ENCODE results near the gene PAX8. TPM values are rescaled to one million over a fixed set of nuclear protein-coding genes. Genes with fewer than 3 reads are reported as not detected.

PAX8 gene
- total RNA-seq, 2 donors from 2014 or later: 1.1 to 1.9 TPM

- no peaks in the 10 kb centered on the region for H3K36me3 ChIP-seq
- no peaks in the 10 kb centered on the region for H3K27me3 ChIP-seq
- H3K4me3 ChIP-seq: no peak overlapping the region
- H3K9me3 ChIP-seq: no peaks in the 10 kb centered on the region
- intact Hi-C loops (cut with DNase I): no loop called here
- no peak overlapping the region for H3K27ac ChIP-seq
- DNase-seq: no peak
- H3K4me1 ChIP-seq: no peaks in the 10 kb centered on the region
- no peak for TF ChIP-seq CTCF (IDR thresholded peaks at IDR 0.05)
- no peak overlapping the region for H3K9ac ChIP-seq (ENCODE audit: low read depth in 2 of 2, low read length in 2 of 2)
Measured at GRCh38 chr2:113229795-113230194, 48.9 kb downstream of the PAX8 start.

- H3K9me3 ChIP-seq: no peaks in the 10 kb centered on the region
- no peak overlapping the region for H3K27ac ChIP-seq
- no peaks in the 10 kb centered on the region for H3K27me3 ChIP-seq
- no peak overlapping the region for H3K4me3 ChIP-seq
- no peak for TF ChIP-seq CTCF (IDR thresholded peaks at IDR 0.05)
- no peaks in the 10 kb centered on the region for H3K36me3 ChIP-seq
- no peaks in the 10 kb centered on the region for H3K4me1 ChIP-seq
- intact Hi-C loops (cut with DNase I): no loop called here
- no peak for DNase-seq
- H3K9ac ChIP-seq (ENCODE audit: low read depth in 2 of 2, low read length in 2 of 2): no peak overlapping the region
Measured at GRCh38 chr2:113228991-113229716, 49.6 kb downstream of the PAX8 start.

GRCh38 chr2:113228351-113228750, 50.4 kb downstream of the PAX8 start:
- Histone ChIP-seq H3K27ac (no peak overlapping the region), H3K4me3 (no peak overlapping the region), H3K9ac (ENCODE audit: low read depth in 2 of 2, low read length in 2 of 2) (no peak overlapping the region), H3K27me3 (no peaks in the 10 kb centered on the region), H3K9me3 (no peaks in the 10 kb centered on the region), H3K36me3 (no peaks in the 10 kb centered on the region), H3K4me1 (no peaks in the 10 kb centered on the region)
- intact Hi-C loops (cut with DNase I): no loop called here
- TF ChIP-seq CTCF (IDR thresholded peaks at IDR 0.05): no peak
- DNase-seq: no peak

DNA sequence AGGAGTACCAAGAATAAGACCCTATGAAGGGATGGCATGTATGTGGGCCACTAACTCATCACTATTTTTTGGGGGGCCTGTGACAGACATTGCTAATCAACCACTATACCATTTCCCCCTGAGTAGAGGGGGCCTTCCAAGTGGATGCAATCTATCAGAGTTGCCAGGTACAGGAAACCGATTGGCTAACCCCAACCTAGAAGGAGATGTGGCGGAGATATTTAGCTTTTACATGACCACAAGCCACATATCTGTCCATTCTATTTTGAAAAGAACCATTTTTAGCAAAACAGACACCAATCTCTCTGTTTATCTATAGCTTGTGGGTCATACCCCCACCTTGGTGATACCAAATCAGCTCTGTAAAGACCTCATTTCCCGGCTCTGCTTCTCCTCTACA, 51.0 kb downstream of the PAX8 start:
- no peaks in the 10 kb centered on the region for H3K36me3 ChIP-seq
- TF ChIP-seq CTCF (IDR thresholded peaks at IDR 0.05): no peak
- no peaks in the 10 kb centered on the region for H3K27me3 ChIP-seq
- H3K27ac ChIP-seq: no peak overlapping the region
- H3K4me3 ChIP-seq: no peak overlapping the region
- intact Hi-C loops (cut with DNase I): no loop called here
- no peak overlapping the region for H3K9ac ChIP-seq (ENCODE audit: low read depth in 2 of 2, low read length in 2 of 2)
- no peaks in the 10 kb centered on the region for H3K9me3 ChIP-seq
- DNase-seq: no peak
- no peaks in the 10 kb centered on the region for H3K4me1 ChIP-seq

DNA sequence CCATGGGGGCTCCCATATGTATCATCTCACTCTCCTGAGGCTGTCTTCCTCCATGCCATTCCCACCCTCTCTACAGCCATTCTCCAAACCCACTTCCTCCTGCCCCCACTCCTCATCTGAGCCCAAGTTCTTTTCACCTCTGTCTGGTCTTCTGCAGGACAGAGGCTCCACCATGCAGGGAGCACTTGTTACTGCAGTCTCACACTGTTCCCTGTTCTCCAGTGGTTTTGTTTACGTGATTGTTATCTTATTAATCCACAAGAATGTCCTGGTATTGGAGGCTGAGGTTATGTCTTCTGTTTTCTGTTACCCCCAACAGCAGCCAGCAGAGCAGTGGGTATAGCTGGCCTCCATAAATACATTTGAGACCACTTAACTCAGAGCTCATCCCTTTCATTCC, 51.4 kb downstream of the PAX8 start:
- Histone ChIP-seq H3K36me3 (no peaks in the 10 kb centered on the region), H3K9ac (ENCODE audit: low read depth in 2 of 2, low read length in 2 of 2) (no peak overlapping the region), H3K27me3 (no peaks in the 10 kb centered on the region), H3K9me3 (no peaks in the 10 kb centered on the region), H3K27ac (no peak overlapping the region), H3K4me3 (no peak overlapping the region), H3K4me1 (no peaks in the 10 kb centered on the region)
- no peak for TF ChIP-seq CTCF (IDR thresholded peaks at IDR 0.05)
- DNase-seq: no peak
- intact Hi-C loops (cut with DNase I): no loop called here
